ENCODE measurements around the gene HOOK2.

DNA sequence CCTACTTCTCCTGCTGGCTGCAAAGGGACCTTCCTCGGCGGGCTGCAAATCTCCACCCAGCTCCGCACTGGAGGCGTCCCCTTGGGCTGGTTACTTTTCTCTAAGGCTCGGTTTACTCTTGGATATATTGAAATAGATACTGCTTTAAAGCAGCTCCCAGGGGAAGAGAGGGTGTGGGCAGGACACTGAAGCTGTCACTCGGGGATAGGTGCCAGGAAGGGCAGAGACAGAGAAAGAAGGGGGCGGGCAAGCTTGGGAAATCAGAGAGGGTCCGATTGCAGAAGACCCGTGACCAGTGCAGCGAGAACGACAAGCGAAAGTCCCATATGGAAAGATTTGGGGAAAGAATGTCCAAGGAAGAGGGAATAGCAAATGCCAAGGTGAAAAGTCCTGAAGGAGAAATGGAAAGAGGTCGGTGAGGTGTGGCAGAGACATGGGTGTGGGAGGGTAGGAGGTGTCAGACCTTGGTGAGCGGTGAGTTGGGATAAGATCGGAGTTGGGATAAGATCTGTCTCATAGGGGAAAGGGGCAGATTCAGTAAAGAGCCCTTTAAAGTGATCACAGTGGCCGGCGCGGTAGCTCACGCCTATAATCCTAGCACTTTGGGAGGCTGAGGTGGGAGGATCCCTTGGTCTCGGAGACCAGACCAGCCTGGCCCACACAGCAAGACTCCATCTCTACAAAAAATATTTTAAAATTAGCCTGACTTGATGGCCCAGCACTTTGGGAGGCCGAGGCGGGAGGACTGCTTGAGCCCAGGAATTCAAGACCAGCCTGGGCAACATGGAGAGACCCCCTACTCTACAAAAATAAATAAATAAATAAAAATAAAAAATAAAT, 27.1 kb upstream of the HOOK2 start:
- TF ChIP-seq, protein P1, sequence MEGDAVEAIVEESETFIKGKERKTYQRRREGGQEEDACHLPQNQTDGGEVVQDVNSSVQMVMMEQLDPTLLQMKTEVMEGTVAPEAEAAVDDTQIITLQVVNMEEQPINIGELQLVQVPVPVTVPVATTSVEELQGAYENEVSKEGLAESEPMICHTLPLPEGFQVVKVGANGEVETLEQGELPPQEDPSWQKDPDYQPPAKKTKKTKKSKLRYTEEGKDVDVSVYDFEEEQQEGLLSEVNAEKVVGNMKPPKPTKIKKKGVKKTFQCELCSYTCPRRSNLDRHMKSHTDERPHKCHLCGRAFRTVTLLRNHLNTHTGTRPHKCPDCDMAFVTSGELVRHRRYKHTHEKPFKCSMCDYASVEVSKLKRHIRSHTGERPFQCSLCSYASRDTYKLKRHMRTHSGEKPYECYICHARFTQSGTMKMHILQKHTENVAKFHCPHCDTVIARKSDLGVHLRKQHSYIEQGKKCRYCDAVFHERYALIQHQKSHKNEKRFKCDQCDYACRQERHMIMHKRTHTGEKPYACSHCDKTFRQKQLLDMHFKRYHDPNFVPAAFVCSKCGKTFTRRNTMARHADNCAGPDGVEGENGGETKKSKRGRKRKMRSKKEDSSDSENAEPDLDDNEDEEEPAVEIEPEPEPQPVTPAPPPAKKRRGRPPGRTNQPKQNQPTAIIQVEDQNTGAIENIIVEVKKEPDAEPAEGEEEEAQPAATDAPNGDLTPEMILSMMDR (IDR thresholded peaks at IDR 0.05; ENCODE audit: insufficient read depth, low read depth, low read length): no peak
- no peak for TF ChIP-seq EZH2 (IDR thresholded peaks at IDR 0.05; ENCODE audit: insufficient read depth, low read length)

Measured in astrocyte (in vitro differentiated cells and primary cell).